AG04450 (cell line): ENCODE results near the gene CHCHD4. TPM values are rescaled to one million over a fixed set of nuclear protein-coding genes. Genes with fewer than 3 reads are reported as not detected.

ENCODE experiments used
- CTCF ChIA-PET: fragments of 300-600, 350-600 bp; formaldehyde crosslinking; extraction: SDS; loops from one replicate; lab custom pipeline; 2022; ENCODE audit warnings: antibody characterized with exemption, inconsistent platforms; lab: Charles Lee
- POLR2A ChIA-PET: fragments of 350-600 bp; formaldehyde crosslinking; extraction: SDS; loops from one replicate; lab custom pipeline; 2021; ENCODE audit warnings: antibody characterized with exemption, inconsistent platforms; lab: Yijun Ruan, JAX
- DNase-seq: peaks from one replicate; pipeline ENCODE4 v3.0.0-alpha.2; 2011; ENCODE audit warnings: low read depth, low spot score
- H3K27ac ChIP-seq: one replicate; pipeline ENCODE4 v1.5.1; 2012; ENCODE audit warnings: low read depth, low read length, control low read depth
- H3K27me3 ChIP-seq: one replicate; pipeline ENCODE4 v1.6.0; 2012; ENCODE audit warnings: low read length; ENCODE audit not compliant: control insufficient read depth, insufficient read depth
- H3K4me3 ChIP-seq: 2 replicates; pipeline ENCODE4 v1.5.1; 2011; ENCODE audit warnings: mild to moderate bottlenecking, low read depth, low read length, control low read depth
- H3K9me3 ChIP-seq: 2 replicates; pipeline ENCODE4 v1.5.1; 2012; ENCODE audit warnings: low read length; ENCODE audit not compliant: control insufficient read depth, insufficient read depth
- polyA plus RNA-seq: library from polyadenylated mRNA; depleted of rRNA; stranded (reverse); fragments of >200 nt; gene quantifications from 2 replicates; pipeline ENCODE4 v1.2.3, GENCODE V29; 2011; rRNA removed
- TF ChIP-seq, protein P1 (sequence below): IDR thresholded peaks from 2 replicates; pipeline ENCODE4 v1.5.1; 2011; ENCODE audit warnings: low read depth, low read length, control low read depth, inconsistent platforms

The CHCHD4 gene
- polyA plus RNA-seq, 1 experiment, result 11.4 TPM

GRCh38 chr3:14064910-14065309, 59.8 kb downstream of the CHCHD4 start:
- no peaks in the 10 kb centered on the region for H3K9me3 ChIP-seq
- no peaks in the 10 kb centered on the region for H3K27me3 ChIP-seq
- no peak overlapping the region for H3K4me3 ChIP-seq
- TF ChIP-seq, protein P1, sequence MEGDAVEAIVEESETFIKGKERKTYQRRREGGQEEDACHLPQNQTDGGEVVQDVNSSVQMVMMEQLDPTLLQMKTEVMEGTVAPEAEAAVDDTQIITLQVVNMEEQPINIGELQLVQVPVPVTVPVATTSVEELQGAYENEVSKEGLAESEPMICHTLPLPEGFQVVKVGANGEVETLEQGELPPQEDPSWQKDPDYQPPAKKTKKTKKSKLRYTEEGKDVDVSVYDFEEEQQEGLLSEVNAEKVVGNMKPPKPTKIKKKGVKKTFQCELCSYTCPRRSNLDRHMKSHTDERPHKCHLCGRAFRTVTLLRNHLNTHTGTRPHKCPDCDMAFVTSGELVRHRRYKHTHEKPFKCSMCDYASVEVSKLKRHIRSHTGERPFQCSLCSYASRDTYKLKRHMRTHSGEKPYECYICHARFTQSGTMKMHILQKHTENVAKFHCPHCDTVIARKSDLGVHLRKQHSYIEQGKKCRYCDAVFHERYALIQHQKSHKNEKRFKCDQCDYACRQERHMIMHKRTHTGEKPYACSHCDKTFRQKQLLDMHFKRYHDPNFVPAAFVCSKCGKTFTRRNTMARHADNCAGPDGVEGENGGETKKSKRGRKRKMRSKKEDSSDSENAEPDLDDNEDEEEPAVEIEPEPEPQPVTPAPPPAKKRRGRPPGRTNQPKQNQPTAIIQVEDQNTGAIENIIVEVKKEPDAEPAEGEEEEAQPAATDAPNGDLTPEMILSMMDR, result no peak
- H3K27ac ChIP-seq, result no peak overlapping the region
- DNase-seq, result no peak
- CTCF ChIA-PET, result interaction anchor here (0.6 kb wide), 1 partner anchor 403 kb away, joined by 3 read pairs; no protein-coding TSS in a partner anchor
- POLR2A ChIA-PET, result no interaction called here

DNA sequence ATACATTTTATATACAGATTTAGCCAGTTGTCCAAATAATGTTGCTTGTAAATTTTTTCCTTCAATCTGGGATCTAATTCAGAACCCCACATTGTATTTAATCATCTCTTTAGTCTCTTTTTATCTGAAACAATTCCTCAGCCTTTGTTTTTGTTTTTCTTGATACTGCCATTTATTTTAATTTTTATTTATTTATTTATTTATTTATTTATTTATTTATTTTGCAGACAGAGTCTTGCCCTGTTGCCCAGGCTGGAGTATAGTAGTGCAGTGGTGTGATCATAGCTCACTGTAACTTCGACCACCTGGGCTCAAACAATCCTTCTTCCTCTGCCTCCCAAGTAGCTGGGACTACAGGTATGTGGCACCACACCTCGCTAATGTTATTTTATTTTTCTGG, 61.5 kb downstream of the CHCHD4 start:
- no peak overlapping the region for H3K4me3 ChIP-seq
- TF ChIP-seq, protein P1, result no peak
- POLR2A ChIA-PET, result no interaction called here
- H3K27me3 ChIP-seq, result no peaks in the 10 kb centered on the region
- DNase-seq, result no peak
- no peak overlapping the region for H3K27ac ChIP-seq
- CTCF ChIA-PET, result no interaction called here
- H3K9me3 ChIP-seq, result no peaks in the 10 kb centered on the region

Other genes with a start within 250 kb of the CHCHD4 start
- gene WNT7A, start 244.8 kb downstream of the CHCHD4 start, polyA plus RNA-seq, result not detected in 2 replicates
- 111 and 117 TPM in 2 replicates for gene TMEM43, start 182 bp upstream of the CHCHD4 start, polyA plus RNA-seq
- 38.4 and 39.0 TPM in 2 replicates for gene XPC, start 53.7 kb upstream of the CHCHD4 start, polyA plus RNA-seq
- 7.4 and 11.9 TPM in 2 replicates for gene LSM3, start 53.9 kb upstream of the CHCHD4 start, polyA plus RNA-seq